Naive B cell (primary cell): ENCODE measurements around the gene PSTPIP2. TPM values are rescaled to one million over a fixed set of nuclear protein-coding genes. Genes with fewer than 3 reads are reported as not detected.

Experiments used
- ATAC-seq, 2 donors: fragments of 150-1000 bp; cut with Tn5 transposase; 2 replicates each; pipeline ENCODE4 v1.10.0; 2021; ENCODE audit warnings: low read depth in 2 of 2, mild to moderate bottlenecking in 2 of 2, moderate library complexity in 2 of 2
- DNase-seq: peaks from one replicate; pipeline ENCODE4 v3.0.0; 2022
- H3K27ac Mint-ChIP-seq, 6 donors: one replicate each; pipeline ENCODE4 v1.8.0; 2020 to 2022; ENCODE audit warnings: mild to moderate bottlenecking in 6 of 6, mixed read lengths in 6 of 6, moderate library complexity in 5 of 6, inconsistent platforms in 2 of 6
- H3K27me3 Mint-ChIP-seq, 3 donors: one replicate each; pipeline ENCODE4 v1.8.0; 2021 to 2022; ENCODE audit warnings: mixed read lengths in 3 of 3, mild to moderate bottlenecking in 1 of 3
- H3K36me3 Mint-ChIP-seq, 2 donors: one replicate each; pipeline ENCODE4 v1.8.0; 2020 to 2022; ENCODE audit warnings: mixed read lengths in 2 of 2, inconsistent platforms in 1 of 2, mild to moderate bottlenecking in 1 of 2
- H3K4me1 Mint-ChIP-seq, 3 donors: one replicate each; pipeline ENCODE4 v1.8.0; 2020 to 2022; ENCODE audit warnings: mixed read lengths in 3 of 3, inconsistent platforms in 1 of 3, mild to moderate bottlenecking in 1 of 3, moderate library complexity in 1 of 3
- H3K4me3 Mint-ChIP-seq, 8 donors: one replicate each; pipeline ENCODE4 v1.8.0; 2020 to 2022; ENCODE audit warnings: mild to moderate bottlenecking in 8 of 8, mixed read lengths in 8 of 8, moderate library complexity in 8 of 8, inconsistent platforms in 2 of 8
- H3K9me3 Mint-ChIP-seq, 7 donors: one replicate each; pipeline ENCODE4 v1.8.0; 2020 to 2022; ENCODE audit warnings: mixed read lengths in 7 of 7, mild to moderate bottlenecking in 5 of 7, inconsistent platforms in 2 of 7, moderate library complexity in 1 of 7
- polyA plus RNA-seq, 6 donors: library from polyadenylated mRNA; unstranded; fragments of 300-500 nt; fragmentation: Illumina TruSeq; gene quantifications; one replicate each; pipeline ENCODE4 v1.2.3, GENCODE V29; 2021; ENCODE audit warnings: low read depth in 6 of 6

PSTPIP2 gene
- polyA plus RNA-seq, 6 donors from 2014 or later, result 0.29 to 1.8 (median 0.90) TPM

GRCh38 chr18:46084431-46084830 is 12.4 kb upstream of the PSTPIP2 start:
- H3K36me3 Mint-ChIP-seq, result peaks cover 13 to 27% of the 10 kb centered on the region in 2 donors

GRCh38 chr18:46080156-46080555 is 8.1 kb upstream of the PSTPIP2 start:
- peaks cover 0 to 7% of the 10 kb centered on the region in 2 donors for H3K36me3 Mint-ChIP-seq
- DNase-seq, result no peak
- no peaks in the 10 kb centered on the region for H3K9me3 Mint-ChIP-seq
- no peak for ATAC-seq
- H3K27ac Mint-ChIP-seq, result peak overlapping the region in 2 of 6 donors; percentile 50 to 64
- H3K4me3 Mint-ChIP-seq, result no peak overlapping the region
- no peaks in the 10 kb centered on the region for H3K4me1 Mint-ChIP-seq
- H3K27me3 Mint-ChIP-seq, result no peaks in the 10 kb centered on the region

More at GRCh38 chr18:46084431-46084830, 12.4 kb upstream of the PSTPIP2 start:
- ATAC-seq (no peak), DNase-seq (no peak)
- Mint-ChIP-seq H3K4me1 (peaks cover 0 to 3% (median 0%) of the 10 kb centered on the region in 3 donors), H3K4me3 (no peak overlapping the region), H3K27ac (peak overlapping the region in 2 of 6 donors; percentile 28 to 68), H3K27me3 (no peaks in the 10 kb centered on the region), H3K9me3 (peaks cover 0 to 7% (median 4%) of the 10 kb centered on the region in 7 donors)

- ATAC-seq, result no peak
- DNase-seq, result no peak
- Mint-ChIP-seq H3K36me3 (peaks cover 0 to 2% of the 10 kb centered on the region in 2 donors), H3K27me3 (no peaks in the 10 kb centered on the region), H3K27ac (peak overlapping the region in 1 of 6 donors; percentile 82), H3K4me3 (no peak overlapping the region), H3K9me3 (no peaks in the 10 kb centered on the region), H3K4me1 (no peaks in the 10 kb centered on the region)
Measured at GRCh38 chr18:46079336-46079735, 7.3 kb upstream of the PSTPIP2 start.

GRCh38 chr18:46073474-46074331 is 1.6 kb upstream of the PSTPIP2 start:
- Mint-ChIP-seq H3K9me3 (no peaks in the 10 kb centered on the region), H3K27me3 (peaks cover 8 to 34% (median 14%) of the 10 kb centered on the region in 3 donors), H3K4me3 (peak overlapping the region in 4 of 8 donors; percentile 4 to 45 (median 35)), H3K4me1 (peaks cover 13 to 29% (median 23%) of the 10 kb centered on the region in 3 donors), H3K36me3 (no peaks in the 10 kb centered on the region), H3K27ac (no peak overlapping the region)
- ATAC-seq (peak; percentile 44 to 55), DNase-seq (peak; percentile 51)

- H3K4me1 Mint-ChIP-seq, result peaks cover 13 to 29% (median 23%) of the 10 kb centered on the region in 3 donors
- no peaks in the 10 kb centered on the region for H3K36me3 Mint-ChIP-seq
- no peaks in the 10 kb centered on the region for H3K9me3 Mint-ChIP-seq
- H3K27ac Mint-ChIP-seq, result no peak overlapping the region
- no peak for ATAC-seq
- DNase-seq, result no peak
- peak overlapping the region in 7 of 8 donors; percentile 52 to 86 (median 74) for H3K4me3 Mint-ChIP-seq
- peaks cover 8 to 34% (median 14%) of the 10 kb centered on the region in 3 donors for H3K27me3 Mint-ChIP-seq
Measured at GRCh38 chr18:46072959-46073358, 899 bp upstream of the PSTPIP2 start.

- Mint-ChIP-seq H3K36me3 (no peaks in the 10 kb centered on the region), H3K4me1 (peaks cover 13 to 29% (median 23%) of the 10 kb centered on the region in 3 donors), H3K27me3 (peaks cover 8 to 34% (median 14%) of the 10 kb centered on the region in 3 donors), H3K4me3 (peak overlapping the region in 7 of 8 donors; percentile 51 to 86 (median 74)), H3K27ac (peak overlapping the region in 1 of 6 donors; percentile 20), H3K9me3 (peaks cover 0 to 4% (median 0%) of the 10 kb centered on the region in 7 donors)
- DNase-seq, result no peak
- no peak for ATAC-seq
Measured at GRCh38 chr18:46072376-46072867, 362 bp upstream of the PSTPIP2 start.

GRCh38 chr18:46070815-46071652 is 1.0 kb downstream of the PSTPIP2 start:
- Mint-ChIP-seq H3K9me3 (peaks cover 0 to 5% (median 0%) of the 10 kb centered on the region in 7 donors), H3K4me1 (peaks cover 13 to 29% (median 23%) of the 10 kb centered on the region in 3 donors), H3K27ac (peak overlapping the region in 1 of 6 donors; percentile 43), H3K4me3 (peak overlapping the region; percentile 30 to 83 (median 74)), H3K27me3 (peaks cover 8 to 34% (median 14%) of the 10 kb centered on the region in 3 donors), H3K36me3 (no peaks in the 10 kb centered on the region)
- ATAC-seq, result peak; percentile 41 to 44
- DNase-seq, result peak; percentile 11

- Mint-ChIP-seq H3K27ac (no peak overlapping the region), H3K9me3 (peaks cover 0 to 5% (median 0%) of the 10 kb centered on the region in 7 donors), H3K27me3 (peaks cover 8 to 34% (median 14%) of the 10 kb centered on the region in 3 donors), H3K4me3 (peak overlapping the region in 2 of 8 donors; percentile 6 to 30), H3K4me1 (peaks cover 13 to 29% (median 23%) of the 10 kb centered on the region in 3 donors), H3K36me3 (no peaks in the 10 kb centered on the region)
- DNase-seq, result no peak
- ATAC-seq, result no peak
Measured at GRCh38 chr18:46070232-46070631, 1.8 kb downstream of the PSTPIP2 start.

- peaks cover 13 to 29% (median 23%) of the 10 kb centered on the region in 3 donors for H3K4me1 Mint-ChIP-seq
- H3K27ac Mint-ChIP-seq, result no peak overlapping the region
- no peaks in the 10 kb centered on the region for H3K36me3 Mint-ChIP-seq
- H3K4me3 Mint-ChIP-seq, result no peak overlapping the region
- DNase-seq (no peak), ATAC-seq (no peak)
- H3K27me3 Mint-ChIP-seq, result peaks cover 8 to 34% (median 14%) of the 10 kb centered on the region in 3 donors
- H3K9me3 Mint-ChIP-seq, result peaks cover 0 to 5% (median 0%) of the 10 kb centered on the region in 7 donors
Measured at GRCh38 chr18:46069524-46069923, 2.5 kb downstream of the PSTPIP2 start.

- no peak for DNase-seq
- Mint-ChIP-seq H3K4me3 (peak overlapping the region in 1 of 8 donors; percentile 6), H3K4me1 (peaks cover 9 to 26% (median 23%) of the 10 kb centered on the region in 3 donors), H3K9me3 (peaks cover 0 to 5% (median 0%) of the 10 kb centered on the region in 7 donors), H3K27me3 (peaks cover 8 to 34% (median 14%) of the 10 kb centered on the region in 3 donors), H3K36me3 (no peaks in the 10 kb centered on the region), H3K27ac (peak overlapping the region in 1 of 6 donors; percentile 49)
- ATAC-seq, result no peak
Measured at GRCh38 chr18:46068763-46069162, 3.3 kb downstream of the PSTPIP2 start.

GRCh38 chr18:46067438-46068007 is 4.5 kb downstream of the PSTPIP2 start:
- Mint-ChIP-seq H3K4me3 (no peak overlapping the region), H3K36me3 (no peaks in the 10 kb centered on the region), H3K27ac (no peak overlapping the region), H3K9me3 (peaks cover 0 to 5% (median 0%) of the 10 kb centered on the region in 7 donors), H3K4me1 (peaks cover 4 to 15% (median 13%) of the 10 kb centered on the region in 3 donors), H3K27me3 (peaks cover 8 to 23% (median 14%) of the 10 kb centered on the region in 3 donors)
- DNase-seq, result no peak
- no peak for ATAC-seq

GRCh38 chr18:46062781-46063180 is 9.3 kb downstream of the PSTPIP2 start:
- H3K36me3 Mint-ChIP-seq, result no peaks in the 10 kb centered on the region
- peaks cover 0 to 4% (median 0%) of the 10 kb centered on the region in 7 donors for H3K9me3 Mint-ChIP-seq
- H3K4me1 Mint-ChIP-seq, result no peaks in the 10 kb centered on the region
- H3K27me3 Mint-ChIP-seq, result no peaks in the 10 kb centered on the region
- H3K4me3 Mint-ChIP-seq, result no peak overlapping the region
- no peak for ATAC-seq
- no peak overlapping the region for H3K27ac Mint-ChIP-seq
- no peak for DNase-seq
